ENCODE results near the gene TMED8.

DNA sequence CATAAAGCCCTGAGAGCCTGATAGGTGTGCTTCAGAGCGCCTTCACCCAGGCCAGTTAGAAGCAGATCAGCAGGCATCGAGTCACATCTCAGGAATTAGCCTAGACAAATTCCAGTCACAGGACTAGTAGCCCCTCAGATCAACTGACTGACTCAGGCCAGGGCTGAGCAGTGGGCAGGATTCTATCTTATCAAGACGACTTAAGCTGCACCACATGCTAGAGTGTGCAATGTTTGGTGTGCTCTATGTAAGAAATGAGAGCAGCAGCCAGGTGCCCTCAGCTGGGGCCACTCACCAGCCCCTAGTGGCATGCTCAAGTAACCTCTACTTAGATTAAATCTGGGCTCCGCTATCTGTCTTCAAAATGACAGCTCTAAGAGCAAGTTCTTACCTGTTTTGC, 86.2 kb downstream of the TMED8 start:
- TF ChIP-seq, protein P1, sequence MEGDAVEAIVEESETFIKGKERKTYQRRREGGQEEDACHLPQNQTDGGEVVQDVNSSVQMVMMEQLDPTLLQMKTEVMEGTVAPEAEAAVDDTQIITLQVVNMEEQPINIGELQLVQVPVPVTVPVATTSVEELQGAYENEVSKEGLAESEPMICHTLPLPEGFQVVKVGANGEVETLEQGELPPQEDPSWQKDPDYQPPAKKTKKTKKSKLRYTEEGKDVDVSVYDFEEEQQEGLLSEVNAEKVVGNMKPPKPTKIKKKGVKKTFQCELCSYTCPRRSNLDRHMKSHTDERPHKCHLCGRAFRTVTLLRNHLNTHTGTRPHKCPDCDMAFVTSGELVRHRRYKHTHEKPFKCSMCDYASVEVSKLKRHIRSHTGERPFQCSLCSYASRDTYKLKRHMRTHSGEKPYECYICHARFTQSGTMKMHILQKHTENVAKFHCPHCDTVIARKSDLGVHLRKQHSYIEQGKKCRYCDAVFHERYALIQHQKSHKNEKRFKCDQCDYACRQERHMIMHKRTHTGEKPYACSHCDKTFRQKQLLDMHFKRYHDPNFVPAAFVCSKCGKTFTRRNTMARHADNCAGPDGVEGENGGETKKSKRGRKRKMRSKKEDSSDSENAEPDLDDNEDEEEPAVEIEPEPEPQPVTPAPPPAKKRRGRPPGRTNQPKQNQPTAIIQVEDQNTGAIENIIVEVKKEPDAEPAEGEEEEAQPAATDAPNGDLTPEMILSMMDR (IDR thresholded peaks at IDR 0.05) = no peak
- no peak for TF ChIP-seq POLR2A (IDR thresholded peaks at IDR 0.05)

Measured in adrenal gland (tissue), 5 donors.